Glomerular endothelial cell (primary cell): Measurements from ENCODE around the gene KRT7. TPM values are rescaled to one million over a fixed set of nuclear protein-coding genes. Genes with fewer than 3 reads are reported as not detected.

ENCODE experiments used
- DNase-seq: peaks from one replicate; pipeline ENCODE4 v3.0.0-alpha.2; 2011; ENCODE audit warnings: low read depth, low spot score; ENCODE audit errors: extremely low read depth
- total RNA-seq: library from RNA; depleted of rRNA; stranded (reverse); fragments of >200 nt; gene quantifications from 2 replicates; pipeline ENCODE4 v1.2.3, GENCODE V29; 2015

Gene KRT7
- total RNA-seq, 1 donor from 2014 or later: 92.6 TPM

DNA sequence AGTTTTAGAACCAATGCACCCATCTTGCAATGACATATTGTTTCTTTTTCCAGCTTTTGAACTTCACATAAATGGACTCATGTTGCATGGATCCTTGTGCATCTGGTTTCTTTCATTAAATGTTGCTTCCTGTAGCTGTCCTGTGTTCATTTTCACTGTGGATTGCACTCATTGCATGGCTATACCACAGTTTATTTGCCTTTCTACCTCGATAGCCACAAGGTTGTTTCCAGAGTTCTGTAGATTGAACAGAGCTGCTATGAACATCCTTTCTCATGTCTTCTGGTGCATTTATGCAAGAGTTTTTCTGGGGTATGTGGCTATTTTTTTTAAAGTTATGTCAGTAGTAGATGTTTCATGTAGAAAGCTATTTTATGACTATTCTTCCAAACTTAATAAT is 61.8 kb downstream of the KRT7 start:
- DNase-seq: no peak

- no peak for DNase-seq
Observed at GRCh38 chr12:52295663-52296062, 62.6 kb downstream of the KRT7 start.

DNA sequence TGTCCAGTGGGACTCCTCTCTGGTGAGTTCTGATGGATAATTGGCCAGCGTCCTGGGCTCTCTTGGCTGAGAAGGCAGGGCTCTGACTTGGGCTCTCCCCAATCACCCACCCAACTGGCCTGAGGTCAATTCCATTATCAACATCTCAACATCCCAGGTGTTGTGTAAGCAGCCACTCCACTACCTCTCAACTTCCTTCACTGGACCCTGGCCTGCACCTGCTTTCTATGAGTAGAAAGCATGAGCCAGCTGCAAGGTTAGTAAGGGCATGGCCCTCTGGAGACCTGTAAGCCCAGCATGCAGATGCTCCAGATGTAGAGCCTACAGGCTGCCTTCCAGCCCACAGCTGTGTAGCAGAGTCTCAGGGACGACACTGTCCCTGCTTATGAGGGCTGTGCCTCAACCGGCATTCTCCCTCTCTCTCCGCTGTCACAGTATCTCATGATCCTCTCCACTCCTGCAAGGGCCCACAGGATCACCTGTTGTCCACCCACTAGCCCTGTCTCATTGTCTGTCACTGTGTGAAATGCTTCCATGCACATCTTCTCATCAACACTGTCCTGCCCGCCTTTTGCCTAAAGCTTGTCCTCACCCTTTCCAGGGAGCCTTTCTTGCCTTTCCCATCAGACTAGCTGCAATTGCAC is 63.7 kb downstream of the KRT7 start:
- DNase-seq: no peak

Other genes with a start within 250 kb of the KRT7 start
- gene TAMALIN, start 226.3 kb upstream of the KRT7 start, total RNA-seq: 38.2 and 53.3 TPM in 2 replicates
- 2.4 and 3.4 TPM in 2 replicates for gene NR4A1, start 181.8 kb upstream of the KRT7 start, total RNA-seq
- 44.3 and 76.7 TPM in 2 replicates for gene ATG101, start 163.3 kb upstream of the KRT7 start, total RNA-seq
- not detected in 2 replicates for gene SMIM41, start 153.5 kb upstream of the KRT7 start, total RNA-seq
- gene KRT80, start 41.2 kb upstream of the KRT7 start, total RNA-seq: 1.5 and 1.6 TPM in 2 replicates
- gene KRT86, start 41.4 kb downstream of the KRT7 start, total RNA-seq: not detected in 2 replicates
- not detected in 2 replicates for gene KRT81, start 58.3 kb downstream of the KRT7 start, total RNA-seq
- gene KRT83, start 88.2 kb downstream of the KRT7 start, total RNA-seq: not detected in 2 replicates
- not detected in 2 replicates for gene KRT85, start 134.2 kb downstream of the KRT7 start, total RNA-seq
- not detected in 2 replicates for gene KRT84, start 152.4 kb downstream of the KRT7 start, total RNA-seq
- not detected in 2 replicates for gene KRT82, start 173.1 kb downstream of the KRT7 start, total RNA-seq
- not detected in 2 replicates for gene KRT75, start 201.1 kb downstream of the KRT7 start, total RNA-seq
- gene KRT6B, start 218.9 kb downstream of the KRT7 start, total RNA-seq: not detected in 2 replicates
- not detected in 2 replicates for gene KRT6C, start 240.6 kb downstream of the KRT7 start, total RNA-seq